Measurements from ENCODE around the gene RNF113B.

DNA sequence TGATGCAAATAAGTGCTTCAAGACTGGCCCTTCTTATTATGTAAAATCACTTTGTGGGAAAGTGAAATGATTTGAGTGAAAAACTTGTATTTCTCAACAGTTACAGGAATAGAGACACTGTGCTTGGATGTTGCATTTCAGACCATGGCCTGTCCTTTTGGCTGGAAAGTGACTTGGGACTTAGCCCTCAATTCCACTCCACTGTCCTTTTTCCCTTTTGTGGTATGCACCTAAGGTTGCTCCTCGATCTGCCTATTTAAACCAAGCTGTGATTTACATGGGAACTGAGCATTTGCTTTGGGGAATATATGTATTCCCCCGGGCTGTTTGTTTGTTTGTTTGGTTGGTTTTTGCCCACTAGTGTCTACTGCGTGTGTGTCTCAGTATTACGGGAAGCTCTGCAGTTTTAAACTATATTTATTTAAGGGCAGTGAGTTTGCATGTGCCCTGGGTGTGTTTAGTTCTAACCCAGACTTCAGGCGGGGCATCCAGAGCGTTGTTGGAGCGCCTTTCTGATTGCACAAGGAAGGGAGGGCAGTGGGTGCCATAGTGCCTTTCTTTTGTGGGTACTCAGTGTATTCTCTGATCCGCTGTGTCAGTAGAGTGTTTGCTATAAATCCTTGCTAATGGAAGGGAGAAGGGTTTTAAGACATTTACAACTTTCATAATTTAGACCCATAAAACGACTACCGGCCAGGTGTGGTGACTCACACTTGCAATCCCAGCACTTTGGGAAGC is 18.2 kb upstream of the RNF113B start:
- no peak for TF ChIP-seq CTCF (IDR thresholded peaks at IDR 0.05; ENCODE audit: borderline replicate concordance, extremely low read depth, low read length, poor library complexity, severe bottlenecking)
- no peak for TF ChIP-seq EZH2 (IDR thresholded peaks at IDR 0.05; ENCODE audit: borderline replicate concordance, low read depth, low read length, severe bottlenecking)

Data from DND-41 (cell line).